GM10248 (cell line): ENCODE data around the gene CCDC92B.

ENCODE experiments used
- CTCF ChIA-PET: fragments of 300-600 bp; sonication (Branson Sonifier 250); formaldehyde crosslinking; extraction: SDS; loops from one replicate; lab custom pipeline; 2021; ENCODE audit warnings: antibody characterized with exemption; lab: Yijun Ruan, JAX
- POLR2A ChIA-PET: fragments of 350-650 bp; sonication (Branson Sonifier 250); formaldehyde crosslinking; extraction: SDS; loops from one replicate; lab custom pipeline; 2020; ENCODE audit warnings: antibody characterized with exemption; lab: Yijun Ruan, JAX
- DNase-seq: peaks from one replicate; pipeline ENCODE4 v3.0.0; 2012; ENCODE audit errors: extremely low spot score
- TF ChIP-seq, protein P1 (sequence below): IDR thresholded peaks from 2 replicates; pipeline ENCODE4 v1.5.1; 2012; ENCODE audit warnings: mild to moderate bottlenecking, low read depth; ENCODE audit errors: extremely low read depth, missing control alignments, control extremely low read depth

CCDC92B gene

DNA sequence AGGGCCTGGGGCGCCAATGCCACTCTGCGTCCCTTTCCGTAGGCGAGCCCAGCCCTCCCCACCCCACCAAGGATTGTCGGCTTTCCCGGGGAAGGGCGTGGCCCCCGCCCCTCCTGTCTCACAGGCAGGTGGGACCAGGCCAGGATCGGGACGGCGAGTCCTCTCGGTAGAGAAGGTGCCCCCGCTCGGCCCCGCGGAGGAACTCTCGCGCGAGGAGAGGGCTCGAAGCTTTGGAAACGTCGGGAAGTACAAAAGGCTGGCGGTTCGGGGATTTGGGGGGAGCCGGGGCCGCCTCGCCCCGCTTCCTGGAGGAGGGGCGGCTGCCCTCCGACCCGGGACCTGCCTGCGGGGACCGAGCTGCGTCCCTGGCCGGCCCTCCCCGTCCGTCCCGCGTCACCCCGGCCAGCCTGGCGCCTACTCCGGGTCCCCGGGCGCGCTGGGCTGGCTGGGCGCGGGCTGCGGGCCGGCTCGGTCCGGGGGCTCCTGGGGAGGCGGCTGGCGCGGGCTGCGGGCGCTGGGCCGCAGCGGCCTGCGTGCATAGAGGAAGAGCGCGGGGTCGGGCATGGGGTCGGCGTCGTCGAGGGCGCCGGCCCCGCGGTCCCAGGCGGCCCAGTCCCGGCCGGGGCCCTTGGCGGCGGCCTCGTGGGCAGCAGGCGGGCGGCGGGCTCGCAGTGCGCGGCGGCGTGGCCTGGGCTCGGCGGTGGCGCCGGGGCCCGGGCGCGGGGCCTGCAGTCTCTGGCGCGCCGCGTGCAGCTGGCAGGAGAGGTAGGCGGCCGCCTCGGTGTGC lies 25.3 kb downstream of the CCDC92B start:
- TF ChIP-seq, protein P1, sequence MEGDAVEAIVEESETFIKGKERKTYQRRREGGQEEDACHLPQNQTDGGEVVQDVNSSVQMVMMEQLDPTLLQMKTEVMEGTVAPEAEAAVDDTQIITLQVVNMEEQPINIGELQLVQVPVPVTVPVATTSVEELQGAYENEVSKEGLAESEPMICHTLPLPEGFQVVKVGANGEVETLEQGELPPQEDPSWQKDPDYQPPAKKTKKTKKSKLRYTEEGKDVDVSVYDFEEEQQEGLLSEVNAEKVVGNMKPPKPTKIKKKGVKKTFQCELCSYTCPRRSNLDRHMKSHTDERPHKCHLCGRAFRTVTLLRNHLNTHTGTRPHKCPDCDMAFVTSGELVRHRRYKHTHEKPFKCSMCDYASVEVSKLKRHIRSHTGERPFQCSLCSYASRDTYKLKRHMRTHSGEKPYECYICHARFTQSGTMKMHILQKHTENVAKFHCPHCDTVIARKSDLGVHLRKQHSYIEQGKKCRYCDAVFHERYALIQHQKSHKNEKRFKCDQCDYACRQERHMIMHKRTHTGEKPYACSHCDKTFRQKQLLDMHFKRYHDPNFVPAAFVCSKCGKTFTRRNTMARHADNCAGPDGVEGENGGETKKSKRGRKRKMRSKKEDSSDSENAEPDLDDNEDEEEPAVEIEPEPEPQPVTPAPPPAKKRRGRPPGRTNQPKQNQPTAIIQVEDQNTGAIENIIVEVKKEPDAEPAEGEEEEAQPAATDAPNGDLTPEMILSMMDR, result no peak
- ChIA-PET CTCF (no interaction called here), POLR2A (no interaction called here)
- DNase-seq, result no peak

DNA sequence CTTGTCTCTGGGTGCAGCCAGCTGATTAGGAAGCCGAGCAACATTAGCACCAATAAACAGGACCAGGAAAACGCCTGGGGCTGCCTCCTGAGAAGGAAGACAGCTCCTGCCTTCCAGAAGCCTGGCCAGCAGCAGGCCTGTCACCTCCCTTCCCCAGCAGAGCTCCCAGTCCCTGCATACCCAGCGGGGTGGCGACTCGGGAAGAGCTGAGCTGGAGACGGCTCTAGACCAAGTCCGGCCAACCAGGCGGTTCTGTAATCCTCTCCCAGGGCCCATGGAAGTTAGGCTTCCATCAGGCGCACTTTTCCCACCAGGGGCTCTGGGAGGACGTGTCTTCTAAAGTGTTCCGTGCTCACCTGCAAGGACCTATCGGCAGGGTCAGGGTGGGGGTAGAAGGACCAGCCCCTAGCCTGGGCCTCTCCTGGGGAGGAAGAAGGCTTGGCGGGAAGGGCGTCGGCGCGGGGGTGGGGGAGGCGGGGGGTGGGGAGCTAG lies 25.9 kb downstream of the CCDC92B start:
- TF ChIP-seq, protein P1, result no peak
- DNase-seq, result no peak
- ChIA-PET CTCF (no interaction called here), POLR2A (no interaction called here)

GRCh38 chr17:2722611-2723010 lies 26.8 kb downstream of the CCDC92B start:
- POLR2A ChIA-PET, result no interaction called here
- DNase-seq, result no peak
- TF ChIP-seq, protein P1, result no peak
- CTCF ChIA-PET, result no interaction called here

- CTCF ChIA-PET, result no interaction called here
- TF ChIP-seq, protein P1, result no peak
- DNase-seq, result no peak
- POLR2A ChIA-PET, result interaction anchor here (0.6 kb wide), 1 partner anchor 1740 kb away, joined by 4 read pairs; no protein-coding TSS in a partner anchor
Observed at GRCh38 chr17:2721603-2722002, 27.8 kb downstream of the CCDC92B start.

DNA sequence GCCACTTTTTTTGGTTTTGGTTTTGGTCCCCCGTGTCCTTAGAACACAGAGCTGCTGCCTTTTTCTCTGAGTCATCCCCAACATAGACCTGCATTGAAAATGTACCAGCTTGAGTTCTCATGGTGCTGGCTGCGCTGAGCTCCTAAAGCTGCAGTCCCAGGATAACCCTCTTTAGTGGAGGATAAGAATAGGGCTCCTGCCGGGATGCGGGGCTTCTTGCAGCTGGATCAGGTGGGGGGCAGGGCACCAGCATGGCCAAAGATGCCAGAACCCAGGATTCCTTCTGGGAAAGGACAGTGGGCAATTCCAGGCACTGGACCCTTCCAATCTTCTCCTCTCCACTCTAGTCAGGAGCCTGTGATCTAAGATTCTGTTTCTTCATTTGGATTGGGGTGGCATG lies 29.6 kb downstream of the CCDC92B start:
- no peak for DNase-seq
- ChIA-PET POLR2A (no interaction called here), CTCF (no interaction called here)
- TF ChIP-seq, protein P1, result no peak

DNA sequence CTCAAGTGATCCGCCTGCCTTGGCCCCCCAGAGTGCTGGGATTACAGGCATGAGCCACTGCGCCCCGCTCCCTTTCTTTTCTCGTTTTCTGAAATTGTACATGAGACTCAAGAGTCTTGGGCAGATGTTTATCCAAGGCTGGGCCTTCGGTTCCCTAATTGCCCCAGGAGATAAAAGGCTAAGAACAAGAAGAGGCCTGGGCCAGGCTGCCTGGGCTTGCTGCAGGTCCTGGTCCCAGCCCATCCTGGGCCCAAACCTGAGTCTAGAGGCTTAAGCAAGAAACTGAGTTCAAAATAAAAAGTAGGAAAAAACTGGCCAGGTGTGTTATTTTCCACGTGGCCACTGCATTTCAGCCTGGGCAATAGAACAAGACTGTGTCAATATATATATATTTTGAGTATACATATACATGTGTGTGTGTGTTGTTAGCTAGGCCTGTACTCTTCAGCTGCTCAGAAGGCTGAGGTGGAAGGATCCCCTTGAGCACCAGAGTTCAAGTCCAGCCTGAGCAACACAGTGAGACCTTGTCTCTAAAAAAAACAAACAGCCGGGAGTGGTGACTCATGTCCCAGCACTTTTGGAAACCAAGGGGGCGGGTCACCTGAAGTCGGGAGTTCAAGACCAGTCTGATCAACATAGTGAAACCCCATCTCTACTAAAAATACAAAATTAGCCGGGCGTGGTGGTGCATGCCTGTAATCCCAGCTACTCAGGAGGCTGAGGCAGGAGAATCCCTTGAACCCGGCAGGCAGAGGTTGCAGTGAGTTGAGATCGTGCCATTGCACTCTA lies 31.1 kb downstream of the CCDC92B start:
- DNase-seq, result no peak
- ChIA-PET CTCF (no interaction called here), POLR2A (no interaction called here)
- TF ChIP-seq, protein P1, result no peak
